Measurements from ENCODE around the gene HNRNPK. TPM values are rescaled to one million over a fixed set of nuclear protein-coding genes. Genes with fewer than 3 reads are reported as not detected.
A peak's percentile ranks its signal among the peaks of the same experiment; 100 is the strongest.

Gene HNRNPK
- total and polyA plus RNA-seq, 2 of the 13 experiments (the other 11 are each of a cell fraction or from before 2014, with no cell fraction given) = 321 to 712 TPM

DNA sequence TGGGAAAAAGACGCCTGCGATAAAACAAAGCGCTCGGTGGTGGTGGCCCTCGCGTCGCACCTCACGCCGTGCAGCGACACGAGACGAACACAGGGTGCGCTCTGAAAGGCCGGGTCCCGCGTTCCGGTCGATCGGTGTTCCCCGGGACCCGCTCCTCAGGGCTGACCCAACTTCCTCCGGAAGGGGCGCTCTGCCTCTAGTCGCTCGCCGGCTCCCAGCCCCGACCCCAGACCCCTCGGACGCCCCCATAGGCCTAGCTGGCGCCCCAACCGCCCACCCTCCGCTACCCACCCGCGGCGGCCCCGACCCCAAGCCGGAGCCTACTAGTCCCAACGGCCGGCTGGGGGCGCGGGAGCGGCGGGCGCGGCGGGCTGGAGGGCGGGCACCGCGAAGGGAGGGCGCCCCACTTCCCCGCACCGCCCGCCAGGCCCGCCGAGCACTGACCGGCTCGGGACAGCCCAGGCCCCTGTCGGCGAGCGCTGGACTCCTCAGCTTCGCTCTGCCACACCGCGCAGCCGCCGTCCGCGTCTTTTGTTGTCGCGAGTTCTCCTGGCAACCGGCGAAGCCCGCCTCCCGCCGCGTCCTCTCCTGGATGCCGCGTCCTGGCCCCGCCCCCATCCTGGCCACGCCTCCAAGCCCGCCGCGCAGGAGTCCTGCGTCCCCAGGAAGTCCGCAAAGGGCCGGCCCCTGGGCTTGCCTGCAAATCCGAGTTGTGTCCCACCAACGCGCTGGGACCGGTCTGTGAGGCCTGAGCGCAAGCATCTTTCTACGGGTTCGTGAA is 58.9 kb downstream of the HNRNPK start, which contains the start of gene KIF27 (continued):
- TF ChIP-seq CHD4 (IDR thresholded peaks at IDR 0.05; ENCODE audit: borderline replicate concordance, low read length) (no peak), ZBTB21 (CRISPR knock-in tag; IDR thresholded peaks at IDR 0.05) (0 out of 2 replicates have a peak, but pooled peaks have one; percentile 27), REL (CRISPR knock-in tag; conservative IDR thresholded peaks at IDR 0.05) (no peak), NFE2L1 (CRISPR knock-in tag; IDR thresholded peaks at IDR 0.05; ENCODE audit: borderline replicate concordance) (0 out of 2 replicates have a peak, but pooled peaks have one; percentile 19), LCORL (IDR thresholded peaks at IDR 0.05) (no peak), LCORL (CRISPR knock-in tag; IDR thresholded peaks at IDR 0.05) (0 out of 2 replicates have a peak, but pooled peaks have one; percentile 11), SIN3A (IDR thresholded peaks at IDR 0.05; ENCODE audit: borderline replicate concordance, low read depth, low read length) (0 out of 2 replicates have a peak, but pooled peaks have one; percentile 10), SOX5 (CRISPR knock-in tag; IDR thresholded peaks at IDR 0.05; ENCODE audit: borderline replicate concordance) (no peak), KDM3A (CRISPR knock-in tag; IDR thresholded peaks at IDR 0.05; ENCODE audit: low read depth) (no peak), POLR2AphosphoS5 (IDR thresholded peaks at IDR 0.05; ENCODE audit: low read depth, low read length) (peak; percentile 88), ELF4 (CRISPR knock-in tag; IDR thresholded peaks at IDR 0.05; ENCODE audit: borderline replicate concordance) (0 out of 2 replicates have a peak, but pooled peaks have one; percentile 31), ZKSCAN5 (CRISPR knock-in tag; IDR thresholded peaks at IDR 0.05) (no peak), ARHGAP35 (CRISPR knock-in tag; IDR thresholded peaks at IDR 0.05; ENCODE audit: borderline replicate concordance) (no peak), RFX5 (IDR thresholded peaks at IDR 0.05; ENCODE audit: low read depth, low read length) (no peak), NFKB2 (CRISPR knock-in tag; IDR thresholded peaks at IDR 0.05; ENCODE audit: borderline replicate concordance) (peak; percentile 84), ZNF619 (CRISPR knock-in tag; IDR thresholded peaks at IDR 0.05) (no peak)
- TF ChIP-seq, protein P1, sequence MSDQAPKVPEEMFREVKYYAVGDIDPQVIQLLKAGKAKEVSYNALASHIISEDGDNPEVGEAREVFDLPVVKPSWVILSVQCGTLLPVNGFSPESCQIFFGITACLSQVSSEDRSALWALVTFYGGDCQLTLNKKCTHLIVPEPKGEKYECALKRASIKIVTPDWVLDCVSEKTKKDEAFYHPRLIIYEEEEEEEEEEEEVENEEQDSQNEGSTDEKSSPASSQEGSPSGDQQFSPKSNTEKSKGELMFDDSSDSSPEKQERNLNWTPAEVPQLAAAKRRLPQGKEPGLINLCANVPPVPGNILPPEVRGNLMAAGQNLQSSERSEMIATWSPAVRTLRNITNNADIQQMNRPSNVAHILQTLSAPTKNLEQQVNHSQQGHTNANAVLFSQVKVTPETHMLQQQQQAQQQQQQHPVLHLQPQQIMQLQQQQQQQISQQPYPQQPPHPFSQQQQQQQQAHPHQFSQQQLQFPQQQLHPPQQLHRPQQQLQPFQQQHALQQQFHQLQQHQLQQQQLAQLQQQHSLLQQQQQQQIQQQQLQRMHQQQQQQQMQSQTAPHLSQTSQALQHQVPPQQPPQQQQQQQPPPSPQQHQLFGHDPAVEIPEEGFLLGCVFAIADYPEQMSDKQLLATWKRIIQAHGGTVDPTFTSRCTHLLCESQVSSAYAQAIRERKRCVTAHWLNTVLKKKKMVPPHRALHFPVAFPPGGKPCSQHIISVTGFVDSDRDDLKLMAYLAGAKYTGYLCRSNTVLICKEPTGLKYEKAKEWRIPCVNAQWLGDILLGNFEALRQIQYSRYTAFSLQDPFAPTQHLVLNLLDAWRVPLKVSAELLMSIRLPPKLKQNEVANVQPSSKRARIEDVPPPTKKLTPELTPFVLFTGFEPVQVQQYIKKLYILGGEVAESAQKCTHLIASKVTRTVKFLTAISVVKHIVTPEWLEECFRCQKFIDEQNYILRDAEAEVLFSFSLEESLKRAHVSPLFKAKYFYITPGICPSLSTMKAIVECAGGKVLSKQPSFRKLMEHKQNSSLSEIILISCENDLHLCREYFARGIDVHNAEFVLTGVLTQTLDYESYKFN (CRISPR knock-in tag; conservative IDR thresholded peaks at IDR 0.05) = peak; percentile 33; the same call in 1 of the 2 replicates
- TF ChIP-seq, protein P2, sequence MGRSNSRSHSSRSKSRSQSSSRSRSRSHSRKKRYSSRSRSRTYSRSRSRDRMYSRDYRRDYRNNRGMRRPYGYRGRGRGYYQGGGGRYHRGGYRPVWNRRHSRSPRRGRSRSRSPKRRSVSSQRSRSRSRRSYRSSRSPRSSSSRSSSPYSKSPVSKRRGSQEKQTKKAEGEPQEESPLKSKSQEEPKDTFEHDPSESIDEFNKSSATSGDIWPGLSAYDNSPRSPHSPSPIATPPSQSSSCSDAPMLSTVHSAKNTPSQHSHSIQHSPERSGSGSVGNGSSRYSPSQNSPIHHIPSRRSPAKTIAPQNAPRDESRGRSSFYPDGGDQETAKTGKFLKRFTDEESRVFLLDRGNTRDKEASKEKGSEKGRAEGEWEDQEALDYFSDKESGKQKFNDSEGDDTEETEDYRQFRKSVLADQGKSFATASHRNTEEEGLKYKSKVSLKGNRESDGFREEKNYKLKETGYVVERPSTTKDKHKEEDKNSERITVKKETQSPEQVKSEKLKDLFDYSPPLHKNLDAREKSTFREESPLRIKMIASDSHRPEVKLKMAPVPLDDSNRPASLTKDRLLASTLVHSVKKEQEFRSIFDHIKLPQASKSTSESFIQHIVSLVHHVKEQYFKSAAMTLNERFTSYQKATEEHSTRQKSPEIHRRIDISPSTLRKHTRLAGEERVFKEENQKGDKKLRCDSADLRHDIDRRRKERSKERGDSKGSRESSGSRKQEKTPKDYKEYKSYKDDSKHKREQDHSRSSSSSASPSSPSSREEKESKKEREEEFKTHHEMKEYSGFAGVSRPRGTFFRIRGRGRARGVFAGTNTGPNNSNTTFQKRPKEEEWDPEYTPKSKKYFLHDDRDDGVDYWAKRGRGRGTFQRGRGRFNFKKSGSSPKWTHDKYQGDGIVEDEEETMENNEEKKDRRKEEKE (IDR thresholded peaks at IDR 0.05) = no peak

All from HepG2 (cell line).